ENCODE data around the gene VRK3. TPM values are rescaled to one million over a fixed set of nuclear protein-coding genes. Genes with fewer than 3 reads are reported as not detected.
"Not testable (repeated sequence)": the region's sequence is repeated elsewhere in the genome, so short reads cannot be mapped to it uniquely, and the experiment has no call there.

Gene VRK3
- polyA plus RNA-seq, 12 donors, result 15.8 to 31.7 (median 19.8) TPM; not detected in 1

DNA sequence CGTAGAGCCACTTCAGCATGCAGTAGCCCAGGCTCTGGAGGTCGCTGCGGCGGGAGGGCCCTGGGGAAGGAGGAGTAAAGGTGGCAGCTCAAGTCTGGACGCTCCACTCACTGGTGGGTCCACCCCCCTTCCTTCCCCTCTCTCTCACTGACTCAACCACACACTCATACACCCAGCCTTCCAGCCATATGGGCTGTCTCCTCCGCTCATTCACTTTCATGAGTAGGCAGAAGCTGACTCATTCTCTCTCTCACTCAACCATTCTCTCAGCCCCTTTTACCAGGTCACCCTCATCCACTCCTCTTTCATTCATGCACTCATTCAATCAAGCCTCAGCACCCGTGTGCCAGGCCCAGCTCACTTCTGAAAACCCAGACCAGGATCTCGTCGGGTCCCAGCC is 36.7 kb downstream of the VRK3 start:
- DNase-seq, result no peak

DNA sequence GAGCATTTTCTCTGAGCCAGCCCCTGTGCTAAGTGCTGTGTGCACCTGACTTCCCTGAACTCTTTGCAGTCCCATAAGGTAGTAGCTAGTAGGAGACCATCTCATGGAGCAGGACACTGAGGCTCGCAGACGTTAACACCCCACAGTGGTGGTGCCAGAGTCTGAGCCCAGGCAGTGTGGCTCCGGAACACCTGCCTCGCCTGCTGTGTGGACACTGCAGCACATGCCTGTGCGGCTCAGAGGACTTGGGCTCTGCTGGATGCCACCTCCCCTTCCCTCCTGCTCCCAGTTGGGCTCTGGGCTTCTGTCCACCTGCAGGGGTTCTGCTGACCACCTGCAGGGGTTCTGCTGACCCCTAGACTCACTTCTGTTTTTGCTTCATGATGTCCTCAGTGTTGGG is 37.2 kb downstream of the VRK3 start:
- no peak for DNase-seq

DNA sequence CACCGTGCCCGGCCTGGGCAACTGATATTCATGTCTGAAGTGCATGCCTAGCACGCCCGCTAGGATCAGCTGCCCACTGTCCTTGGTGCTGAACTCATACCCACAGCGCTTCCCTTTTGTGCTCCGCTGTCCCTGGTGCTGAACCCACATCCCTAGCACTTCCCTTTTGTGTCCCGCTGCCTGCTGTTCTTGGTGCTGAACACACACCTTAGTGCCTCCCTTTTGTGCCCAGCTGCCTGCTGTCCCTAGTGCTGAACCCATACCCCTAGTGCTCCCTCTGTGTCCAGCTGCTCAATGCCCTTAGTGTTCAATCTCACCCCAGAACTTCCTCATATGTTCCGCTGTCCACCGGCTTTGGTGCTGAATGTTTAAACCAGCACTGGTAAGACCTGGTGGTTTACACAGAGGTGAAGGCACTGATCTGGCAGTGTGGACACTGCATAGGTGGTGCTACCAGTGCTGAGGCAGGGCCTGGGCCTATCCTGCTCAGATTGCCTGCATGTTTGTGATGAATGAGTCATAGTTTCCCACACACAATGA is 37.9 kb downstream of the VRK3 start:
- DNase-seq, result peak; percentile 91

DNA sequence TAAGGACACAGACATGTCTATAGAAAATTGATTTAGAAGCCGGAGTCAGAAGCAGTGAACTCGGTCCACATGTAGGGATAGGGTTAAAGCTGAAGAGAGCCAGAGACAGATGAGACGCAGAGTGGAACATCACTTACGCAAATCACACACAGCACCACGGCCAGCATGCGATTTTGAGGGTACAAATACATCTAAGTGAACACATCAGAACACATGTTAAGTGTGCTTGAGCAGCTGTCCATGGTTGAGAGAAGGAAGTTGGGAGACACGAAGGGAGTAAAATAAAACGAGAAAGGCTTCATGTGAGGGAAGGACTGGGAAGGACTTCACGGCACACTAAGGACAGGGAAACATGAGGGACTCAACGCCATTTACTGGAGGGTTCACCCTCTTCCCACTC is 38.8 kb downstream of the VRK3 start:
- DNase-seq, result no peak

DNA sequence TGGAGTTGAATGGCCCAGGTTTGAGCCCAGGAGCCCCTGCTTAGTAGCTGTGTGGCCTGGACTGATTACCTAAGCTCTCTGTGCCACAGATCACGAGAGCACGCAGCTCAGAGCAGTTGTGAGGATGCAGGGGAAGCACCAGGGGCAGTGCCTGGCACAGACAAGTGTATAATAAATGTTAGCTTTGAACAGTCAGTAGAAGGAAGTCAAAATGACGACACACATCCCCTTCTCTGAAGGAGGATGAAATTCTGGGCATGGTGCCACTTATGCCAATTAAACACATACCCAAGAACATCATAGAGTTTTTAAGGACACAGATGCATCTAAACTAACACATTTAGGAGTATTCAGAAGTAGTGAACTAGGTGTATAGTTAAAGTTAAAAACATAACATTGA is 39.3 kb downstream of the VRK3 start:
- DNase-seq, result no peak

DNA sequence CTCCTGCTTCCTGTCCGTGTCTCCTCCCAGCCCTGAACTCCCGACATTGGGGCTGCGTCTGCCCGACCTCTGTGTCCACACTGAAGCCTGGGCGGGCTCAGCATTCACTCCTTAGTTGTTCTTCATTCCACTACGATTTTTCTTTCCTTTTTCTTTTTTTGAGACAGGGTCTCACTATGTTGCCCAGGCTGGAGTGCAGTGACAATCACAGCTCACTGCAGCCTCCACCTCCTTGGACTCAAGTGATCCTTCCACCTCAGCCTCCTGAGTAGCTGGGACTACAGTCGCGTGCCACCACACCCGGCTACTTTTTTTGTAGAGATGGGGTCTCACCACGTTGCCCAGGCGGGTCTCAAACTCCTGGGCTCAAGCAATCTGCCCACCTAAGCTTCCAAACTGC is 40.7 kb downstream of the VRK3 start:
- DNase-seq, result no peak

DNA sequence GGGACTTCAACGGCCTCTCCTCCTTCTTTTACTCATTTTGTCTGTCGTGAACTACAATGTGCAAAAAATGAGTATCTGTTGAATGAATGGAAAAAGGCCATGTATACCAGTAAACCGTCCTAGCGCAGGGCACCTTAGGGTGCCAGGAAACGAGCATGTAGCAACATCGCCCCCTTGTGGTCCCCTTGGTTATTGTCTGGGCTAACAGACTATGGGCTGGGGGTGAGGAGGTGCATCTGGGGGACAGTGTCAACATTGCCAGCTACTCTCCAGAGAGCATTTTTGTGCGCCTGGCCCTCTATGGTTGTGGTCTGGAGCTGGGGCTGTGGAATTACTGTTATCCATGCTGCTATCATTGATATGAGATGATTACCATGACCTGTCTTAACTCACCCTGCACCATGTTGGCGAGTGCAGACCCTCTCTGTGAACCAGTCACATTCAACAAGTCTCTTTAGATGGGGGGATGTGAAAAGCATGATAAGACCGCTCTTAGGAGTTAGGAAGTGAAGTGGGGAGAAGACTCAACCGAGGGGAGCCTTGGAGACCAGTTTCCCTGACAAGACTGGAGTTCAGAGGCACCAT is 41.4 kb downstream of the VRK3 start:
- DNase-seq, result peak; percentile 54

DNA sequence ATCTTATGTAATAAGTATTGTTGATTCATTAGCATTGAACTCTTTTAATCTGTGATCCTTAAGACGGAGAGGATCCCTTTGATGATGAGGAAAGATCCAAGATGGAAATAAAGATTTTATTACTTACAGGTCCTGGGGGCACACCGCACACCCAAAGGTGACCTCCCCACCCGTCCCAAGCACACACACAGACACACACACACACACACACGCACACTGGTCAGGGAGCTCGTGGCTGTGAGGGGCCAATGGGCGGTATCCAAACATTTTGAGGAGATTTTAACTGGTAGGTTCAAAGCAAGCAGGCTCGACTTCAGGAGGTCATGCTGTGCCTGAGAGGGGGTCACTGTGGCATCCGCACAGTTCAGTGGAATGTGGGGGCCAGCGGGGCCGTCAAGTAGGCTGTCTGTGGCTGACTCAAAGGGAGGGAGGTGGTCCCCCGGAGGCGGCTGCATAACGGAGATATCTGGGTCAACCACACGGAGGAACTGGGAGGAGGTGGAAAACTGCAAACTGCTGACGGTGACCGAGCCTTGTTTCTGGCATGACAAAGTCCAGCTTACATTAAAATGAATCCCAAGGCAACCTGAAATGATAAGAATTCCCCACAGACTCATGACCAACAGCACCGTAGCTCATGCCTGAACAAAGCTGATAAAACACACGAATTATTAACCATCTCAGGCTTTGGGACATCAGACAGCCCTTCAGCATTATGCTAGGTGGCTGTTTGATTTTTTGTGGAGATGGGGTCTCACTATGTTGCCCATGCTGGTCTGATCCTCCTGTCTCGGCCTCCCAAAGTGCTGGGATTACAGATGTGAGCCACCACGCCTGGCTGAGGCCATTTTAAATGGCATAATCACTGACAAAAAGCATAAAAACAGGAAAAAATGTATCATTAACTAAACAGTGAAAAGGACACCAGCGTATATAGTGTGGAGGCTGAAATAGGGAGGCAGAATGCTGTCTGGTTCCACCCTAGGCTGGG is 43.3 kb downstream of the VRK3 start:
- no peak for DNase-seq

DNA sequence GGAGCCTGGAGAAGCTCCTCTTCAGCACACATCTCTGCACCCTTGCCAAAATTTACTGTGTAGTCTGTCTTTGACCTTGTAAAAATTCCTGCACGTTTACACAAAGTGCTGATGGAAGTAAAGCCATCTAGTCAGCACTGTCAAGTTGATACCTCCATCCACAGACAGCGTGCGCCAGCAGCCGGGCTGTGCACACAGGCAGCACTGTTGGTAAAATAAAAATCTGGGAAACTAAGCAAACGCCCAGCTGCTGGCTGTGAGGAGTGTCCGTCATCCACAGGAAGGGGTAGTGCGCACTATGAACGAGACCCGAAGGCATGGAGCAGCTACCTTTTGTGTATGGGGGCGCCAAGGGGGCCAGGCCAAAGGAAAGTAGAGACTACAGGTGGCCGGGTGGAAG is 46.8 kb downstream of the VRK3 start:
- no peak for DNase-seq

DNA sequence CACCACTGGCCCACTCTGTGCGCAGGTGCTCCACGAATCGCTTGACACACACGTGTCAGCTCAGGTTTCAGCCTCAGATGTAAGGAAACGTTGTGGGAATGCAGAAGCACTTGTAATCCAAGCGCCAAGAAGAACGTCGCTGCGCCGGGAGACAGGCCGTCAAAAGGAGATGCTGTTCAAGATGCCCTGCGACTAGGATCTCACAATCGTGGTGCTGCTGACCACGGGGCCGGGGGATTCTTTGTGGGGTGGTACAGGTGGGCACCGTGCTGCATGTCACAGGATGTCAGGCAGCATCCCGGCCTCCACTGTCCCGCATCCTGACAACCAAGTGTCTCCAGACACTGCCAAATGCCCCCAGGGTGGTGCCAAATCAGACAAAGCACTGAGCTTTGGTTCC is 47.3 kb downstream of the VRK3 start:
- DNase-seq, result no peak

DNA sequence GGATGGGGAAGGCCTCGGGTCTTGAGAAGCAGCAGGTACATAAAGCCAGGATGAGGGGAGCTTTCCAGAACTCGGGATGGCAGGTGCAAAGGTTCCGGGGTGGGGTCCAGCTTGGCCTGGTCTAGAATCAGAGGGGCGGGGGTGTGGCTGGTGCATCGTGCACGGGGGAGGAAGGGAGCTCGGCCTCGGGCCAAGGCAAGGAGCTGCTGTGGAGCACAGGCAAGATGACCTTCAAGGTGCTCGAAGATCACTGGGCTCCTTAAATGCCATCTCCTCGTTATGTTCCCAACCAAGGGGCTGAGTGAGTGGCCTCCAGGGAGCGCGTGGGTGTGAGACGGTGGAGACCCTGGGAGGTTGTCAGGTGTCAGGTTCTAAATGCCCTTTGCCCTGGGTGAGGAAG is 48.1 kb downstream of the VRK3 start:
- DNase-seq, result no peak

DNA sequence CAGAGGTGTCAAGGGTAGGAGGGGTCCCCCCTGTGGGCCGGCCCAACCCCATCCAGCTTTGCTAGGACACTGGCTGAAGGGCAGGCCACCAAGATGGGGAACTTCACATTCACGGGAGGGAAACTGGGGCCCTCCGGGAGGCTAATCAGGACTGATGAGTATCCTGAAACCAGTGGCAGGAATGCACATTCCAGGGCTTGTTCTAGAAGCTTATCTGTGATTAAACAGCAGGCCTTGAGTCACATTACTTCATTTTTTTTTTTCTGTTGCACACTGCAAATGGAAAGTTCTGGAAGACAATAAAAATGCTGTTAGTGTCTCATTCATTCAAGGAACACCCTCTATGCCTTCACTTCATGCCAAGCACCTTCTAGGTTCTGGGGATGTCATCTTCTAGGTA is 48.7 kb downstream of the VRK3 start:
- no peak for DNase-seq

DNA sequence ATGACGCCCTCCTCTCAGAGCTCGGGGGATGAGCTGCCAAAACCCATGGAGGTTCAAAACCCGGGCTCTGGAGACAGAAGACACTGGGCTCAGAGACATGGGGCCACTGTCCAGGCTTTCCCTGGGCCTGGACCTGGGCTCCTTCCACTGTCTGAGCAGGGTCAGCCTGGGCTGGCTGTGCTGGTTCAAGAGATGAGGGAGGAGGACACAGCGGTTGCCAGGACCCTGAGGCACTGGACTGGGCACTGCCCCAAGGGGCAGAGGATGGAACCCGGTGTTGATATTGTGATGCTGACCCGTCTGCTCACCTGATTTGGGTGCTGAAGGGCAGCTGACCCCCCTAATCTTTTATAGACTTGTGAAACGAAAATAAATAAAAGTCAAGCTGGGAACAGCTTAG is 50.1 kb downstream of the VRK3 start:
- DNase-seq, result no peak

DNA sequence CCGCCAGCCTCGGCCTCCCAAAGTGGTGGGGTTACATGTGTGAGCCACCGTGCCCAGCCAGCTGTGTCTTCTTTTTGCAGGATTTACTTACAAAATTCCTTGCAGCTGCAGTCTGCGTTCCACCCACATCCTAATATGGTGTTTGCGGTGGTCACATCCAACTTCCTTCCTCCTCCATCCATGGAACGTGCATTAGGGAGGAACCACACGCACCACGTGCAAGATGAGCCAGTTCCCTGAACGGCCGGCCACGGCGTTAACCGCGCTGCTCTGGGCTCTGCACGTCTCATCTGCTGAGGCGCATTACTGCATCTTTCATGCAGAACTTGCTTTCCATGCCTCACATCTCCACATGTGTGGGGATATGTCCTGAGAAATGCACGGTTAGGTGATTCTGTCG is 51.2 kb downstream of the VRK3 start:
- DNase-seq, result peak; percentile 13

DNA sequence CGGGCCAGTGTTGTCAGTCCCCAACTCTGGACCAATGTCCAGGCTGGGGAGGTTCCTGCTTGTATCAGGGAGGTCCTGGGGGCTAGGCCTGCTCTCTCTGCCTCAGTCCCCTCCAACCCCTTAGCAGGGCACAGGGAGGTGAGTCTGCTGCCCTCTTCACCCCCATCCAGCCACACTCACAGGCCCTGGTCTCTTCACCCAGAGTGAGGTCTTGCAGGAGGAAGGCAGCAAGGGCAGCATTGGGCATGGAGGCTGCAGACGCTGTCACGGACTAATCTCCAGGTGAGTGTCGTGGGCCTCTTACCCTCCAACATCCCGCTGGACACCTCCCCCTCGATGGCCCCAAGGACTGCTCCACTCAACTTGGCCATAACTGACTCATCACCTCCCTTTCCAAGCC is 52.3 kb downstream of the VRK3 start:
- DNase-seq, result no peak

DNA sequence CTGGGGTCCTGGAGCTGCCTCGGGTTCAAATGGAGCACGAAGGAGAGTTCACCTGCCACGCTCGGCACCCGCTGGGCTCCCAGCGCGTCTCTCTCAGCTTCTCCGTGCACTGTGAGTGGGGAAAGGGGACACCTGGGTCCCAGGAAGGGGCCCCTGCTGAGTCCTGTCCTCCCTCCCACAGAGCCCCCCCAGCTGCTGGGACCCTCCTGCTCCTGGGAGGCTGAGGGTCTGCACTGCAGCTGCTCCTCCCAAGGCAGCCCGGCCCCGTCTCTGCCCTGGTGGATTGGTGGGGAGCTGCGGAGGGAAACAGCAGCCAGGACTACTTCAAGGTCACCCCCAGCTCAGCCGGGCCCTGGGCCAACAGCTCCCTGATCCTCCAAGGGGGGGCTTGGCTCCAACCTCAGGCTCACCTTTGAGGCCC is 53.2 kb downstream of the VRK3 start:
- no peak for DNase-seq

DNA sequence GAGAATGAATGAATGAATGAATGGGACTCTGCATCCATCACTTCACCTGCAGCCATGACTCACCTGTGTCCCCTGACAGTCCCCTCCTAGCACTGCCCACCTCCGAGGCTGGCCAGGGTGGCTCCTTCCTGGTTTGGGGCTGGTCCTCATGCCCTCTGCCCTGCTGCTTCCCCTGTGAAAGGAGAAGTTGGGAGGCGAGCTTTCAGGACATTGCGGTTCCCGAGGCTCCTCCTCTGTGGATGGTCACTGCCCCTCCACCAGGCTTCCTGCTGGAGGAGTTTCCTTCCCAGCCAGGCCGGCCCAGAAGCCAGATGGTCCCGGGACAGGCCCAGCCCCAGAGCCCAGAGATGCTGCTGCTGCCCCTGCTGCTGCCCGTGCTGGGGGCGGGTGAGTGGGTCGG is 55.8 kb downstream of the VRK3 start:
- DNase-seq, result not testable (repeated sequence)

DNA sequence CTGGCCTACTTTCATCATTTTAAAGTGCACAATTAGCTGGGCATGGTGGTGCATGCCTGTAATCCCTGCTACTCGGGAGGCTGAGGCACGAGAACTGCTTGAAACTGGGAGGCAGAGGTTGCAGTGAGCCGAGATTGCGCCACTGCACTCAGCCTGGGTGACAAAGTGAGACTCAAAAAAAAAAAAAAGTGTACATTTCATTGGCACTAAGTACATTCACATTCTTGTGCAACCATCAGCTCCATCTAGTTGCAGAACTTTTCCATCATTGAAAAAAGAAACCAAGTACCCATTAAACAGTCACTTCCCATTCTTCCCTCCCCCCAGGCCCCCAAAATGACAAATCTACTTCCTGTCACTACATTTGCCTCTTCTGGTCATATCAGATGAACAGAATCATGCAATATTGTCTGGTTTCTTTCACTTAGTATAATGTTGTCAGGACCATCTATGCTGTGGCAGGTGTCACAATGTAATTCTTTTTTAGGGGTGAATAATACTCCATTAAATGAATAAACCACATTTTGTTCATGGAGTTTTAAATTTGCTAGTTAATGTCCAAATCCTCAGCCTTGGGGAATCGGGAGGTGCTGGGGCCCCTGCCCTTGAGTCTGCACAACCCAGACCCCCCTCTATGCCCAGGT is 56.8 kb downstream of the VRK3 start:
- DNase-seq, result no peak

DNA sequence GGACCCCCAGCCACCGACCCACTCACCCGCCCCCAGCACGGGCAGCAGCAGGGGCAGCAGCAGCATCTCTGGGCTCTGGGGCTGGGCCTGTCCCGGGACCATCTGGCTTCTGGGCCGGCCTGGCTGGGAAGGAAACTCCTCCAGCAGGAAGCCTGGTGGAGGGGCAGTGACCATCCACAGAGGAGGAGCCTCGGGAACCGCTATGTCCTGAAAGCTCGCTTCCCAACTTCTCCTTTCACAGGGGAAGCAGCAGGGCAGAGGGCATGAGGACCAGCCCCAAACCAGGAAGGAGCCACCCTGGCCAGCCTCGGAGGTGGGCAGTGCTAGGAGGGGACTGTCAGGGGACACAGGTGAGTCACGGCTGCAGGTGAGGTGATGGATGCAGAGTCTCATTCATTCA is 64.2 kb downstream of the VRK3 start, which contains the start of gene SIGLEC11:
Gene SIGLEC11 (minus strand): TSS at position 193 of the 400 bp plus-strand sequence. CDS start 91 bp downstream, at position 102.
- DNase-seq, result not testable (repeated sequence)

DNA sequence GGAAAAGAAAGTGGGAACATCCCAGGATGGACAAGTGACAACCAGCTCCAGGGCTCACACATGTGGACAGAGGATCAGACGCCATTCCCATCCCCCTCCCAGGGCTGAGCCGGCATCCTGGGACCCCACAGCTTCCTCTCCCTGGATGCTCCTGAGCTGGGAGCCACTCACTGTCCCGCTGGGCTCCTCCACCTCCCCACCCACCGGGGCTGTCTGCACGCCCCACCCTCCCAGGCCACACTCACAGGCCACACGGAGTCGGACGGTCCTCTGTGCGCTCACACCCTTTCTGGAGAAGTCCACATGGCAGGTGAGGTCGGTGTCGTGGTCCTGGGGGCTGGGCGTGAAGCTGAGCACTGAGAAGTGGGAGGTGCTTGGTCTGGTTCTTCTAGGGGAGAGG is 65.3 kb downstream of the VRK3 start:
- DNase-seq, result not testable (repeated sequence)

DNA sequence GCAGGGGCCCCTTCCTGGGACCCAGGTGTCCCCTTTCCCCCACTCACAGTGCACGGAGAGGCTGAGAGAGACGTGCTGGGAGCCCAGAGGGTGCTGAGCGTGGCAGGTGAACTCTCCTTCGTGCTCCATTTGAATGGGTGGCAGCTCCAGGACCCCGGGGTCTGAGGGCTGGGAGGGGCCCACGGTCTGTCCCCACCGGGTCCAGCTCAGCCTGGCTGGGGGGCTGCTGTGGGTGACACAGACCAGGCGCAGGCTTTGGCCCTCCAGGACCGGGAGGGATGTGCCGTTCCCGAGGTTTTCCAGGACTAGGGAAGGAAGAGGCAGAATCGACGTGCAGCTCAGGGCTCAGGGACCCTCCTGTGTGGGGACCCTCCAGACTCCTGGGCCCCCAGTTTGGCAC is 66.6 kb downstream of the VRK3 start:
- not testable (repeated sequence) for DNase-seq

DNA sequence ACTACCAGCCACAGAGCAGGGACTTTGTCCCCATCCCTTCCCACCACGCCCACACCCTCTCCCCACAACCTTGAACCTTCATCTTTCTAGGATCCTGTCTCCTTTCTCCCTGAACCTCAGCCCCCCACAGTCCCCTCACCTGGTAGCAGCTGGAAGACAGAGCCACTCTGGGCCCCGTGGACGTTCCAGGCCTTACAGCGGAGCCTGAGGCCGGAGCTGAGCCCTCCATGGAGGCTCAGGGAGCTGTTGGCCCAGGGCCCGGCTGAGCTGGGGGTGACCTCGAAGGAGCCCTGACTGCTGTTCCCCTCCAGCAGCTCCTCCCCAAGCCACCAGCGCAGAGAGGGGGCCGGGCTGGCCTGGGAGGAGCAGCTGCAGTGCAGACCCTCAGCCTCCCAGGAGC is 67.0 kb downstream of the VRK3 start:
- not testable (repeated sequence) for DNase-seq

Data from muscle of arm (tissue), 12 donors.